ENCODE data around the gene ZSWIM1.

- TF ChIP-seq CTCF (IDR thresholded peaks at IDR 0.05; ENCODE audit: insufficient read depth, low read depth, low read length) (no peak), EZH2 (IDR thresholded peaks at IDR 0.05; ENCODE audit: insufficient read depth, low read length) (no peak)
These were observed 40.5 kb downstream of the ZSWIM1 start for GRCh38 chr20:45921337-45922189.
